RWPE2 (cell line): ENCODE results near the gene BAG2.

Source experiments
- ATAC-seq: fragments of 200-7000 bp; cut with Tn5 transposase; 3 replicates; pipeline ENCODE4 v1.9.1; 2021; ENCODE audit warnings: low read depth
- DNase-seq: peaks from one replicate; pipeline ENCODE4 v3.0.0-alpha.2; 2020; ENCODE audit warnings: low spot score
- H3K27ac ChIP-seq: fragments of 450-650 bp; 2 replicates; pipeline ENCODE4 v1.5.1; 2017; ENCODE audit warnings: mild to moderate bottlenecking; ENCODE audit not compliant: poor library complexity, severe bottlenecking
- H3K27me3 ChIP-seq: fragments of 250-450 bp; sonication (Bioruptor Pico); 2 replicates; pipeline ENCODE4 v1.5.1; 2021; ENCODE audit warnings: mild to moderate bottlenecking, moderate library complexity; ENCODE audit not compliant: insufficient read depth, poor library complexity, severe bottlenecking
- H3K36me3 ChIP-seq: fragments of 250-450 bp; sonication (Bioruptor Pico); 2 replicates; pipeline ENCODE4 v1.5.1; 2020; ENCODE audit warnings: low read depth, mild to moderate bottlenecking, moderate library complexity
- H3K4me1 ChIP-seq: fragments of 250-450 bp; sonication (Bioruptor Pico); 2 replicates; pipeline ENCODE4 v1.5.1; 2021; ENCODE audit warnings: mild to moderate bottlenecking, moderate library complexity; ENCODE audit not compliant: insufficient read depth, poor library complexity, severe bottlenecking
- H3K4me3 ChIP-seq: fragments of 250-450 bp; sonication (Bioruptor Pico); 2 replicates; pipeline ENCODE4 v1.5.1; 2021; ENCODE audit warnings: mild to moderate bottlenecking, moderate library complexity; ENCODE audit not compliant: severe bottlenecking
- H3K9me3 ChIP-seq: fragments of 250-450 bp; sonication (Bioruptor Pico); 2 replicates; pipeline ENCODE4 v1.5.1; 2021; ENCODE audit warnings: mild to moderate bottlenecking, moderate library complexity; ENCODE audit not compliant: severe bottlenecking
- CTCF ChIP-seq: fragments of 450-650 bp; IDR thresholded peaks from one replicate; pipeline ENCODE4 v1.5.1; 2017; ENCODE audit warnings: mild to moderate bottlenecking, moderate library complexity; ENCODE audit not compliant: poor library complexity, severe bottlenecking

Gene BAG2

GRCh38 chr6:57173056-57173885 is 1.1 kb downstream of the BAG2 start:
- DNase-seq, result no peak
- H3K36me3 ChIP-seq, result peaks cover 7% of the 10 kb centered on the region
- peaks cover 11% of the 10 kb centered on the region for H3K4me1 ChIP-seq
- H3K9me3 ChIP-seq, result no peaks in the 10 kb centered on the region
- ATAC-seq, result 0 out of 3 replicates have a peak, but pooled peaks have one; percentile 17
- no peak for TF ChIP-seq CTCF
- peak overlapping the region; percentile 54 for H3K4me3 ChIP-seq
- H3K27me3 ChIP-seq, result no peaks in the 10 kb centered on the region
- peak overlapping the region; percentile 51 for H3K27ac ChIP-seq

- no peak for TF ChIP-seq CTCF
- H3K36me3 ChIP-seq, result no peaks in the 10 kb centered on the region
- H3K4me3 ChIP-seq, result peak overlapping the region; percentile 54
- DNase-seq, result no peak
- ATAC-seq, result peak; percentile 40; the same call in 2 of the 3 replicates
- H3K27me3 ChIP-seq, result no peaks in the 10 kb centered on the region
- peak overlapping the region; percentile 51 for H3K27ac ChIP-seq
- peaks cover 11% of the 10 kb centered on the region for H3K4me1 ChIP-seq
- H3K9me3 ChIP-seq, result no peaks in the 10 kb centered on the region
Measured at GRCh38 chr6:57173886-57174510, 1.9 kb downstream of the BAG2 start.

- Histone ChIP-seq H3K27me3 (no peaks in the 10 kb centered on the region), H3K27ac (peak overlapping the region; percentile 51), H3K36me3 (no peaks in the 10 kb centered on the region), H3K4me1 (peaks cover 11% of the 10 kb centered on the region), H3K9me3 (no peaks in the 10 kb centered on the region), H3K4me3 (no peak overlapping the region)
- no peak for TF ChIP-seq CTCF
- no peak for DNase-seq
- no peak for ATAC-seq
Measured at GRCh38 chr6:57174511-57174907, 2.4 kb downstream of the BAG2 start.

GRCh38 chr6:57177545-57178265 is 5.6 kb downstream of the BAG2 start:
- H3K27ac ChIP-seq, result no peak overlapping the region
- no peak for DNase-seq

More at GRCh38 chr6:57177545-57178265, 5.6 kb downstream of the BAG2 start:
- no peak for ATAC-seq
- Histone ChIP-seq H3K9me3 (no peaks in the 10 kb centered on the region), H3K4me1 (peaks cover 11% of the 10 kb centered on the region), H3K27me3 (no peaks in the 10 kb centered on the region), H3K4me3 (no peak overlapping the region), H3K36me3 (no peaks in the 10 kb centered on the region; the same call in 1 of the 2 replicates)
- TF ChIP-seq CTCF, result no peak
